T-helper 1 cell treated with Interleukin-12 subunit alpha and Interleukin-12 subunit beta and Interleukin-4 antibody, amounts not matched to agents 30 ng/mL and 1 ng/mL, for 36 hours (primary cell): ENCODE measurements around the gene SPTSSB. TPM values are rescaled to one million over a fixed set of nuclear protein-coding genes. Genes with fewer than 3 reads are reported as not detected.

Source experiments
- intact Hi-C: fragments of 100-400 bp; cut with micrococcal nuclease; formaldehyde crosslinking; loops from one replicate; pipeline ENCODE4 v1.15.1; 2024
- total RNA-seq: library from RNA; stranded (reverse); gene quantifications from 2 replicates; pipeline ENCODE4 v1.2.3, GENCODE V29; 2022

SPTSSB gene
- total RNA-seq, 1 donor from 2014 or later = not detected

GRCh38 chr3:161393310-161393709 lies 22.0 kb upstream of the SPTSSB start:
- intact Hi-C loops = no loop called here

- intact Hi-C loops = no loop called here
Observed at GRCh38 chr3:161392853-161393252, 21.5 kb upstream of the SPTSSB start.

- intact Hi-C loops = no loop called here
Observed at GRCh38 chr3:161390200-161390599, 18.9 kb upstream of the SPTSSB start.

- intact Hi-C loops = no loop called here
Observed at GRCh38 chr3:161389445-161390035, 18.2 kb upstream of the SPTSSB start.

GRCh38 chr3:161388855-161389254 lies 17.5 kb upstream of the SPTSSB start:
- intact Hi-C loops = no loop called here

GRCh38 chr3:161386991-161387770 lies 15.9 kb upstream of the SPTSSB start:
- intact Hi-C loops = no loop called here

GRCh38 chr3:161372321-161373260 lies 1.3 kb upstream of the SPTSSB start:
- intact Hi-C loops = loop anchor here (2.0 kb wide), 1 partner anchor 22 kb away; no protein-coding TSS in a partner anchor

GRCh38 chr3:161369531-161369930 lies 1.8 kb downstream of the SPTSSB start:
- intact Hi-C loops = no loop called here

GRCh38 chr3:161366094-161366493 lies 5.2 kb downstream of the SPTSSB start:
- intact Hi-C loops = no loop called here

- intact Hi-C loops = no loop called here
Observed at GRCh38 chr3:161358488-161358887, 12.8 kb downstream of the SPTSSB start.

GRCh38 chr3:161356287-161356686 lies 15.0 kb downstream of the SPTSSB start:
- intact Hi-C loops = no loop called here

- intact Hi-C loops = no loop called here
Observed at GRCh38 chr3:161355508-161355907, 15.8 kb downstream of the SPTSSB start.

- intact Hi-C loops = no loop called here
Observed at GRCh38 chr3:161354554-161354953, 16.8 kb downstream of the SPTSSB start.

- intact Hi-C loops = no loop called here
Observed at GRCh38 chr3:161351330-161351729, 20.0 kb downstream of the SPTSSB start.

GRCh38 chr3:161350916-161351315 lies 20.4 kb downstream of the SPTSSB start:
- intact Hi-C loops = no loop called here

GRCh38 chr3:161349529-161350312 lies 21.6 kb downstream of the SPTSSB start:
- intact Hi-C loops = no loop called here

- intact Hi-C loops = no loop called here
Observed at GRCh38 chr3:161348796-161349400, 22.4 kb downstream of the SPTSSB start.

- intact Hi-C loops = no loop called here
Observed at GRCh38 chr3:161347726-161348125, 23.6 kb downstream of the SPTSSB start.

- intact Hi-C loops = no loop called here
Observed at GRCh38 chr3:161345023-161345422, 26.3 kb downstream of the SPTSSB start.

- intact Hi-C loops = no loop called here
Observed at GRCh38 chr3:161343986-161344385, 27.3 kb downstream of the SPTSSB start.

- intact Hi-C loops = no loop called here
Observed at GRCh38 chr3:161343540-161343939, 27.8 kb downstream of the SPTSSB start.
